Measurements from ENCODE around the gene HEMK1.

HEMK1 gene

GRCh38 chr3:50568947-50569749 is at the start of gene HEMK1:
Gene HEMK1, plus strand, starts transcription at chr3:50569522. Its CDS starts 1,583 bp downstream, at chr3:50571105.
- peak; percentile 95 for DNase-seq
- no peaks in the 10 kb centered on the region for H3K27me3 Mint-ChIP-seq
- peaks cover 50% of the 10 kb centered on the region for H3K36me3 Mint-ChIP-seq (ENCODE audit: low read depth)
- peak within 1 kb of the TSS; percentile 97 for H3K27ac Mint-ChIP-seq
- H3K4me3 Mint-ChIP-seq = peak within 1 kb of the TSS; percentile 99
- H3K4me1 Mint-ChIP-seq (ENCODE audit: low read depth) = peaks cover 65% of the 10 kb centered on the region
- H3K9me3 Mint-ChIP-seq = no peaks in the 10 kb centered on the region

GRCh38 chr3:50520849-50521248 is 48.5 kb upstream of the HEMK1 start:
- no peak for DNase-seq
- no peak overlapping the region for H3K4me3 Mint-ChIP-seq
- H3K4me1 Mint-ChIP-seq (ENCODE audit: low read depth) = peaks cover 2% of the 10 kb centered on the region
- H3K27ac Mint-ChIP-seq = no peak overlapping the region
- peaks cover 3% of the 10 kb centered on the region for H3K27me3 Mint-ChIP-seq
- no peaks in the 10 kb centered on the region for H3K36me3 Mint-ChIP-seq (ENCODE audit: low read depth)
- H3K9me3 Mint-ChIP-seq = no peaks in the 10 kb centered on the region

GRCh38 chr3:50521572-50521971 is 47.8 kb upstream of the HEMK1 start:
- H3K9me3 Mint-ChIP-seq = no peaks in the 10 kb centered on the region
- H3K27ac Mint-ChIP-seq = no peak overlapping the region
- H3K36me3 Mint-ChIP-seq (ENCODE audit: low read depth) = no peaks in the 10 kb centered on the region
- no peak overlapping the region for H3K4me3 Mint-ChIP-seq
- peaks cover 3% of the 10 kb centered on the region for H3K27me3 Mint-ChIP-seq
- peaks cover 5% of the 10 kb centered on the region for H3K4me1 Mint-ChIP-seq (ENCODE audit: low read depth)
- no peak for DNase-seq

GRCh38 chr3:50523279-50523811 is 46.0 kb upstream of the HEMK1 start:
- no peak for DNase-seq
- H3K36me3 Mint-ChIP-seq (ENCODE audit: low read depth) = no peaks in the 10 kb centered on the region
- no peaks in the 10 kb centered on the region for H3K27me3 Mint-ChIP-seq
- H3K4me3 Mint-ChIP-seq = no peak overlapping the region
- H3K9me3 Mint-ChIP-seq = no peaks in the 10 kb centered on the region
- no peak overlapping the region for H3K27ac Mint-ChIP-seq
- peaks cover 5% of the 10 kb centered on the region for H3K4me1 Mint-ChIP-seq (ENCODE audit: low read depth)

- H3K4me3 Mint-ChIP-seq = no peak overlapping the region
- no peak overlapping the region for H3K27ac Mint-ChIP-seq
- no peaks in the 10 kb centered on the region for H3K9me3 Mint-ChIP-seq
- DNase-seq = no peak
- H3K27me3 Mint-ChIP-seq = peaks cover 10% of the 10 kb centered on the region
- H3K36me3 Mint-ChIP-seq (ENCODE audit: low read depth) = no peaks in the 10 kb centered on the region
- H3K4me1 Mint-ChIP-seq (ENCODE audit: low read depth) = peaks cover 5% of the 10 kb centered on the region
Measured at GRCh38 chr3:50524746-50525145, 44.6 kb upstream of the HEMK1 start.

GRCh38 chr3:50525191-50525910 is 44.0 kb upstream of the HEMK1 start:
- Mint-ChIP-seq H3K27ac (no peak overlapping the region), H3K4me3 (no peak overlapping the region), H3K27me3 (peaks cover 14% of the 10 kb centered on the region), H3K4me1 (ENCODE audit: low read depth) (peaks cover 5% of the 10 kb centered on the region), H3K36me3 (ENCODE audit: low read depth) (no peaks in the 10 kb centered on the region), H3K9me3 (no peaks in the 10 kb centered on the region)
- no peak for DNase-seq

- no peak overlapping the region for H3K4me3 Mint-ChIP-seq
- DNase-seq = peak; percentile 69
- H3K36me3 Mint-ChIP-seq (ENCODE audit: low read depth) = no peaks in the 10 kb centered on the region
- H3K27me3 Mint-ChIP-seq = peaks cover 18% of the 10 kb centered on the region
- no peak overlapping the region for H3K27ac Mint-ChIP-seq
- peaks cover 5% of the 10 kb centered on the region for H3K4me1 Mint-ChIP-seq (ENCODE audit: low read depth)
- no peaks in the 10 kb centered on the region for H3K9me3 Mint-ChIP-seq
Measured at GRCh38 chr3:50525987-50526386, 43.3 kb upstream of the HEMK1 start.

GRCh38 chr3:50530001-50530970 is 39.0 kb upstream of the HEMK1 start:
- H3K4me1 Mint-ChIP-seq (ENCODE audit: low read depth) = peaks cover 5% of the 10 kb centered on the region
- no peaks in the 10 kb centered on the region for H3K9me3 Mint-ChIP-seq
- H3K4me3 Mint-ChIP-seq = no peak overlapping the region
- H3K27me3 Mint-ChIP-seq = peaks cover 18% of the 10 kb centered on the region
- H3K36me3 Mint-ChIP-seq (ENCODE audit: low read depth) = no peaks in the 10 kb centered on the region
- no peak for DNase-seq
- no peak overlapping the region for H3K27ac Mint-ChIP-seq

GRCh38 chr3:50531201-50531600 is 38.1 kb upstream of the HEMK1 start:
- no peak for DNase-seq
- no peak overlapping the region for H3K27ac Mint-ChIP-seq
- H3K4me3 Mint-ChIP-seq = no peak overlapping the region
- H3K9me3 Mint-ChIP-seq = no peaks in the 10 kb centered on the region
- peaks cover 2% of the 10 kb centered on the region for H3K4me1 Mint-ChIP-seq (ENCODE audit: low read depth)
- H3K36me3 Mint-ChIP-seq (ENCODE audit: low read depth) = no peaks in the 10 kb centered on the region
- peaks cover 20% of the 10 kb centered on the region for H3K27me3 Mint-ChIP-seq

- no peaks in the 10 kb centered on the region for H3K4me1 Mint-ChIP-seq (ENCODE audit: low read depth)
- no peak overlapping the region for H3K4me3 Mint-ChIP-seq
- DNase-seq = no peak
- H3K27ac Mint-ChIP-seq = no peak overlapping the region
- H3K9me3 Mint-ChIP-seq = no peaks in the 10 kb centered on the region
- H3K36me3 Mint-ChIP-seq (ENCODE audit: low read depth) = no peaks in the 10 kb centered on the region
- H3K27me3 Mint-ChIP-seq = peaks cover 23% of the 10 kb centered on the region
Measured at GRCh38 chr3:50532062-50532705, 37.1 kb upstream of the HEMK1 start.

- H3K36me3 Mint-ChIP-seq (ENCODE audit: low read depth) = no peaks in the 10 kb centered on the region
- H3K9me3 Mint-ChIP-seq = no peaks in the 10 kb centered on the region
- H3K4me3 Mint-ChIP-seq = no peak overlapping the region
- no peak overlapping the region for H3K27ac Mint-ChIP-seq
- H3K4me1 Mint-ChIP-seq (ENCODE audit: low read depth) = no peaks in the 10 kb centered on the region
- DNase-seq = no peak
- peaks cover 23% of the 10 kb centered on the region for H3K27me3 Mint-ChIP-seq
Measured at GRCh38 chr3:50533316-50533715, 36.0 kb upstream of the HEMK1 start.

- Mint-ChIP-seq H3K27me3 (peaks cover 22% of the 10 kb centered on the region), H3K27ac (no peak overlapping the region), H3K4me1 (ENCODE audit: low read depth) (no peaks in the 10 kb centered on the region), H3K4me3 (no peak overlapping the region), H3K36me3 (ENCODE audit: low read depth) (no peaks in the 10 kb centered on the region), H3K9me3 (no peaks in the 10 kb centered on the region)
- DNase-seq = no peak
Measured at GRCh38 chr3:50533807-50534461, 35.4 kb upstream of the HEMK1 start.

- Mint-ChIP-seq H3K36me3 (ENCODE audit: low read depth) (no peaks in the 10 kb centered on the region), H3K27me3 (peaks cover 15% of the 10 kb centered on the region), H3K27ac (no peak overlapping the region), H3K9me3 (no peaks in the 10 kb centered on the region), H3K4me1 (ENCODE audit: low read depth) (no peaks in the 10 kb centered on the region), H3K4me3 (no peak overlapping the region)
- DNase-seq = no peak
Measured at GRCh38 chr3:50534681-50535330, 34.5 kb upstream of the HEMK1 start.

Measured in activated T-cell treated with anti-CD3 and anti-CD28 coated beads, Interleukin-2, amount 50 U/mL, for 24 hours (primary cell).